NB4 (cell line): Measurements from ENCODE around the gene TMED8.

ENCODE experiments used
- CTCF ChIP-seq: IDR thresholded peaks from one replicate; pipeline ENCODE4 v1.5.1; 2012; ENCODE audit warnings: low read depth, low read length
- MYC ChIP-seq: IDR thresholded peaks from 2 replicates; pipeline ENCODE4 v1.6.1; 2011; ENCODE audit warnings: low read depth, low read length
- POLR2A ChIP-seq: IDR thresholded peaks from 2 replicates; pipeline ENCODE4 v1.6.1; 2011; ENCODE audit warnings: mild to moderate bottlenecking; ENCODE audit not compliant: insufficient read length; ENCODE audit errors: extremely low read depth

- no peak for TF ChIP-seq CTCF
- TF ChIP-seq POLR2A = no peak
- TF ChIP-seq MYC = no peak
Observed at GRCh38 chr14:77356899-77357298, 20.0 kb downstream of the TMED8 start.
